Activated CD4-positive, alpha-beta memory T cell treated with anti-CD3 and anti-CD28 coated beads for 36 hours (primary cell): ENCODE measurements around the gene RNF149. TPM values are rescaled to one million over a fixed set of nuclear protein-coding genes. Genes with fewer than 3 reads are reported as not detected.
"Not testable (repeated sequence)": the region's sequence is repeated elsewhere in the genome, so short reads cannot be mapped to it uniquely, and the experiment has no call there.

Experiments used
- CTCF ChIA-PET: fragments of 350-600 bp; sonication (Branson Sonifier 250); formaldehyde crosslinking; loops from one replicate; lab custom pipeline; 2021; ENCODE audit warnings: antibody characterized with exemption, inconsistent platforms; lab: Charles Lee
- POLR2A ChIA-PET: fragments of 350-600 bp; sonication (Branson Sonifier 250); formaldehyde crosslinking; loops from one replicate; lab custom pipeline; 2021; ENCODE audit warnings: antibody characterized with exemption; lab: Charles Lee
- DNase-seq: peaks from one replicate; pipeline ENCODE4 v3.0.0-alpha.2; 2020
- H3K27ac Mint-ChIP-seq: one replicate; pipeline ENCODE4 v1.8.0; 2021; ENCODE audit warnings: mixed read lengths
- H3K27me3 Mint-ChIP-seq: one replicate; pipeline ENCODE4 v1.8.0; 2021; ENCODE audit warnings: mixed read lengths
- H3K36me3 Mint-ChIP-seq: one replicate; pipeline ENCODE4 v1.8.0; 2021; ENCODE audit warnings: mixed read lengths
- H3K4me1 Mint-ChIP-seq: one replicate; pipeline ENCODE4 v1.8.0; 2021; ENCODE audit warnings: low read depth, mixed read lengths
- H3K4me3 Mint-ChIP-seq: one replicate; pipeline ENCODE4 v1.8.0; 2021; ENCODE audit warnings: mild to moderate bottlenecking, mixed read lengths
- H3K9me3 Mint-ChIP-seq: one replicate; pipeline ENCODE4 v1.8.0; 2021; ENCODE audit warnings: mixed read lengths
- intact Hi-C: fragments of 100-400 bp; cut with micrococcal nuclease; formaldehyde crosslinking; loops from one replicate; pipeline ENCODE4 v1.15.1; 2023
- total RNA-seq, 2 experiments: library from RNA; stranded (reverse); gene quantifications; one replicate each; pipeline ENCODE4 v1.2.3, GENCODE V29; 2021

The RNF149 gene
- total RNA-seq, 2 experiments from 2014 or later: 42.1 to 46.9 TPM

DNA sequence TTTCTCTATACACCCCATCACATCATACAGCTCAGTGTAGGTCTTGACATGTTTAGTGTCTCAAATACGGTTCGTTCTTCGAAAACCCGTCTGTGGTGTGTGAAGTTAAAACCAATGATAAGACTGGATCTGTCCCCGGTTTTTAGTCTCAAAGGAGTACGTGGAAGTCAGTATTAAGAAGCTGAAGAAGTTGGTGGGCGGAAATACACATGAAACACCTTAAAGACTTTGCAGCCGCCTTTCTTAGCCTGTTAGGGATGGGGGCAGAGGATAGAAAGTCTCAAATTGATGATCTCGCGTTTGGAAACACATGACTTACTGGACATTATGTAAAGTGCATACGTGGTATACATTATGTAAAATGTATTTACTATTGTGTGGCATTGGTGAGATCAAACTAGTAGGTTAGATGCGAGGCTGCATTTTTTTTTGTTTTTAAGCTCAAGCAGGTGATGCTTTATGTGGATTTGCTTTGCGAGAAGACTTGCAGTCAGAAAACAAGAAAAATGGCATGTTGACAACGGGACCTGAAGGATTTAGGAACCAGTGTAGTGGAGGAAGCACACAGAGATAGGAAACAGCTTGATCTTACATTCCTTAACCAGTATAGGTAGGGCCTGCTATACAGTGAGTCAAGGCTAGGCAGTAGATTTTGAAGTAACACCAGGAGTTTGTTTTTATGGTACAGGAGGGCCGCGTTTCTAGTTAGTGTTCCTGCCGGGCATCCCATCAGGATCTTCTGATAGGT lies 54.6 kb downstream of the RNF149 start:
- Mint-ChIP-seq H3K27me3 (no peaks in the 10 kb centered on the region), H3K27ac (peak overlapping the region; percentile 91), H3K9me3 (no peaks in the 10 kb centered on the region), H3K4me1 (peaks cover 45% of the 10 kb centered on the region), H3K4me3 (peak overlapping the region; percentile 95), H3K36me3 (peaks cover 18% of the 10 kb centered on the region)
- POLR2A ChIA-PET: interaction anchor here (0.6 to 3.1 kb wide), 11 partner anchors 10 to 457 kb away, joined by 3 to 10 read pairs (median 5); partner anchors contain the start of gene RNF149
- intact Hi-C loops: loop anchor here (2.0 to 5.0 kb wide), 4 partner anchors 73 to 691 kb away; partner anchors contain the start of genes PDCL3 and RPL31
- CTCF ChIA-PET: interaction anchor here (0.9 to 2.5 kb wide), 7 partner anchors 14 to 241 kb away, joined by 3 to 9 read pairs (median 4); partner anchors contain the start of gene CREG2
- DNase-seq: no peak

DNA sequence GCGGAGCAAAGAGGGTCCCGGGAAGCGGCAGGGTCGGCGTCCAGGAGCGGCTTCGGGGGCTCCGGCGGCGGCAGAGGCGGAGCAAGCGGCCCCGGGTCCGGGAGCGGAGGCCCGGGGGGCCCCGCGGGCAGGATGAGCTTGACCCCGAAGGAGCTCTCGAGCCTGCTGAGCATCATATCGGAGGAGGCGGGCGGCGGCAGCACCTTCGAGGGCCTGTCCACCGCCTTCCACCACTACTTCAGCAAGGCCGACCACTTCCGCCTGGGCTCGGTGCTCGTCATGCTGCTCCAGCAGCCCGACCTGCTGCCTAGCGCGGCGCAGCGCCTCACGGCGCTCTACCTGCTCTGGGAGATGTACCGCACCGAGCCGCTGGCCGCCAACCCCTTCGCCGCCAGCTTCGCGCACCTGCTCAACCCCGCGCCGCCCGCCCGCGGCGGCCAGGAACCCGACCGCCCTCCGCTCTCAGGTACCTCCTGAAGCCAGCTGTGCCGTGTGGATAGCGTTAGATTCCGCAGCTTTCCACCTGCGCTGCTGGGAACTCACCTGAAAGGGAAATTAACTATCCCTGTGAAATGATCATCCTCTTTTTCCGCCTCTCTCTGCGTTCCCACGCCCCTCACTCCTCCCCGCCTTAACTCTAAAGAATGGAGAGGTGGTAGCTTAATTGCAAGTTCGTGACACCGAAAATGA lies 55.3 kb downstream of the RNF149 start:
- ChIA-PET CTCF (interaction anchor here (0.5 to 2.5 kb wide), 12 partner anchors 14 to 734 kb away, joined by 3 to 10 read pairs (median 4); partner anchors contain the start of genes CREG2 and RPL31), POLR2A (interaction anchor here (0.6 to 3.1 kb wide), 14 partner anchors 11 to 458 kb away, joined by 3 to 10 read pairs (median 5); partner anchors contain the start of gene RNF149)
- Mint-ChIP-seq H3K4me1 (peaks cover 43% of the 10 kb centered on the region), H3K27me3 (no peaks in the 10 kb centered on the region), H3K27ac (peak overlapping the region; percentile 91), H3K4me3 (peak overlapping the region; percentile 95), H3K36me3 (peaks cover 14% of the 10 kb centered on the region), H3K9me3 (no peaks in the 10 kb centered on the region)
- intact Hi-C loops: loop anchor here (2.0 to 5.0 kb wide), 4 partner anchors 74 to 690 kb away; partner anchors contain the start of genes PDCL3 and RPL31
- DNase-seq: peak; percentile 83

DNA sequence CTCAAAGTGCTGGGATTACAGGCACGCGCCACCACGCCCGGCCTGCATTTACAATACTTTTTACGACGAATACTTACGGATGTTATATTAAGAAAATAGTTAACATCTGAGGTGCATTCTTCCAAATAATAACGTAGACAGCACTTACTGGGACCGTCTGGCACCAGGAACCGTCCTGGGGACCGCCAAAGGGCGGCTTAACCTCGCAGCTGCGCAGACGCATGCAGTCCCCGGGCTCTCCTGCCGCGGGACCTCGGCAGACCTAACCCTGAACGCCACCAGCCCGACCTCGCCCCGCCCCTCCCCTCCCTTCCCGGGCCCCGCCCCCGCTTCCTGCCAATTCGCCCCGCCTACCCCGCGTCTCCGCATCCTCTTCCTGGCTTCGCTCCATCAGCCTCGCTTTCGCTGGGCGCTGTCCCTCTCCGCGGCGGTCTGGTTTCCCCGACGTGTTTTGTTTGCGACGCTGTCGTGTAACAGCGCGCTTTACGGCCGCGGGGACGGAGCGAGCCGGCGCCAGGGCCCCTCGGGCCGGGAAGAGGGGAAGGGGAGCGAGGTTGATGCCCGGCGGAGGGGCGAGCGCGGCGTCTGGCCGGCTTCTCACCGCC lies 56.0 kb downstream of the RNF149 start, which contains the start of gene CNOT11:
Gene CNOT11 (plus strand): TSS at position 479 of the 605 bp plus-strand sequence. CDS start 79 bp downstream, at position 558.
- ChIA-PET CTCF (interaction anchor here (0.5 to 2.5 kb wide), 12 partner anchors 12 to 735 kb away, joined by 3 to 15 read pairs (median 4); partner anchors contain the start of gene RPL31), POLR2A (interaction anchor here (1.1 to 3.1 kb wide), 9 partner anchors 17 to 458 kb away, joined by 3 to 10 read pairs (median 5); partner anchors contain the start of gene RNF149)
- DNase-seq: peak; percentile 99
- Mint-ChIP-seq H3K27ac (peak within 1 kb of the TSS; percentile 91), H3K9me3 (no peaks in the 10 kb centered on the region), H3K36me3 (peaks cover 9% of the 10 kb centered on the region), H3K4me3 (peak within 1 kb of the TSS; percentile 95), H3K27me3 (no peaks in the 10 kb centered on the region), H3K4me1 (peaks cover 39% of the 10 kb centered on the region)
- intact Hi-C loops: loop anchor here (1.0 to 5.0 kb wide), 6 partner anchors 20 to 690 kb away; partner anchors contain the start of genes PDCL3 and RPL31

DNA sequence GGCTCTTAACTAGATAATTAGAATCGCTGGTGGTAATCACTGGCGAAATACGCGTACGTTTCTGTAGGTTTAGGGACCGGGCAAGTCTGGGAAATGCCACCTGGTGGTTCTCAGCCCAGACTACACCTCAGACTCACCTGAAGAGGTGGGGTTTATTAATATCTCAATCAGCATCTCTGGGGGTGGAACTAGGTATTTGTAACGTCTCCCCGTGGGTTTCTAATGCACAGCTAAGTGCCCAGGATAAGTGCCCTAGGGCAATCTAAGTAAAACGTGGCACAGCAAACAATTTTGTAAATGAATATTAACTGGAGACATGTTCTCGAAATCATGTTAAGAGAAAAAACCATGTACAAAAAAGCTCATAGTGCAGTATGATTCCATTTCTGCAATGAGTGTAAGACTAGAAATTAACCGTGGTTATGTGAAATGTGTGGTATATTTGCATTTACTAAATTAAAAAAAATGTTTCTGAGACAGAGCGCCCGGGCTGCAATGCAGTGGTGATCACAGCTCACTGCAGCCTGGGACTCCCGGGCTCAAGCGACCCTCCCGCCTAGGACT lies 56.6 kb downstream of the RNF149 start:
- H3K9me3 Mint-ChIP-seq: no peaks in the 10 kb centered on the region

DNA sequence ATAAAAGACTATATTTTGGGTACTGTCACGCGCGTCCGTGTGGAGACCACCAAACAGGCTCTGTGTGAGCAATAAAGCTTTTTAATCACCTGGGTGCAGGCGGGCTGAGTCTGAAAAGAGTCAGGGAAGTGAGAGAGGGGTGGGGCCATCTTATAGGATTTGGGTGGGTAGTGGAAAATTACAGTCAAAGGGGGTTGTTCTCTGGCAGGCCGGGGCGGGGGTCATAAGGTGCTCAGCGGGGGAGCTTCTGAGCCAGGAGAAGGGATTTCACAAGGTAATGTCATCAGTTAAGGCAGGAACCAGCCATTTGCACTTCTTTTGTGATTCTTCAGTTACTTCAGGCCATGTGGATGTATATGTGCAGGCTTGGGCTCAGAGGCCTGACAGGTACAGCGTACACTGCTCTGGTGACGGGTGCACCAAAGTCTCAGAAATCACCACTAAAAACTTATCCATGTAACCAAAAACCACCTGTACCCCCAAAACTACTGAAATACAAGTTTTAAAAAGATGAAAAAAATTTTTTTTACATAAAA lies 57.2 kb downstream of the RNF149 start:
- ChIA-PET CTCF (interaction anchor here (1.0 to 2.5 kb wide), 6 partner anchors 27 to 239 kb away, joined by 3 to 15 read pairs (median 6); no protein-coding TSS in a partner anchor), POLR2A (interaction anchor here (1.4 to 3.1 kb wide), 3 partner anchors 19 to 239 kb away, joined by 5 to 9 read pairs (median 6); no protein-coding TSS in a partner anchor)
- not testable (repeated sequence) for H3K27ac Mint-ChIP-seq, H3K4me3 Mint-ChIP-seq, DNase-seq, H3K36me3 Mint-ChIP-seq, H3K9me3 Mint-ChIP-seq, H3K27me3 Mint-ChIP-seq
- intact Hi-C loops: loop anchor here (5.0 kb wide), 1 partner anchor 76 kb away; no protein-coding TSS in a partner anchor
- H3K4me1 Mint-ChIP-seq: peaks cover 31% of the 10 kb centered on the region

More for the DNA sequence above, 56.6 kb downstream of the RNF149 start:
- POLR2A ChIA-PET: interaction anchor here (1.4 to 3.1 kb wide), 5 partner anchors 18 to 239 kb away, joined by 5 to 10 read pairs (median 6); partner anchors contain the start of gene RNF149
- peak; percentile 29 for DNase-seq
- H3K4me1 Mint-ChIP-seq: peaks cover 37% of the 10 kb centered on the region
- no peaks in the 10 kb centered on the region for H3K27me3 Mint-ChIP-seq
- peaks cover 6% of the 10 kb centered on the region for H3K36me3 Mint-ChIP-seq
- intact Hi-C loops: loop anchor here (1.0 to 5.0 kb wide), 6 partner anchors 20 to 689 kb away; partner anchors contain the start of genes PDCL3 and RPL31
- H3K4me3 Mint-ChIP-seq: peak overlapping the region; percentile 95
- peak overlapping the region; percentile 91 for H3K27ac Mint-ChIP-seq
- CTCF ChIA-PET: interaction anchor here (0.6 to 2.5 kb wide), 10 partner anchors 11 to 249 kb away, joined by 3 to 15 read pairs (median 5); partner anchors contain the start of gene RPL31

DNA sequence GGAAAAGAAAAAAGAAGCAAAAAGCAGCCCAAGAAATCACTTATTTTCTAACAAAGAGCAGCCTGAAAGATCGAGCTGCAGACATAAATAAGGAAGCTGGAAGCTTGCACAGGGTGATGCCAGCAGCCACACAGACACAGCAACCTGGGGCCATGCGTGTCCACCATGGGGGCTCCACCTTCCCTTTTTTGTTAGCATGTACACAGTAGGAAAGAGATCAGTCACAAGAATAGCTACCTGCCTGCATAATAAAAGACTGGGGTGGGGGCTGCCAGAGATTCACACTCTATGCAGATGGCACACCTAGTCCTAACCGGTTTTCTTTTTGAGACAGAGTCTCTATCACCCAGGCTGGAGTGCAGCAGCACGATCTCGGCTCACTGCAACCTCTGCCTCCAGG lies 58.7 kb downstream of the RNF149 start:
- no peak overlapping the region for H3K4me3 Mint-ChIP-seq
- no peaks in the 10 kb centered on the region for H3K9me3 Mint-ChIP-seq
- H3K4me1 Mint-ChIP-seq: peaks cover 19% of the 10 kb centered on the region
- CTCF ChIA-PET: interaction anchor here (0.7 kb wide), 1 partner anchor 112 kb away, joined by 3 read pairs; no protein-coding TSS in a partner anchor
- POLR2A ChIA-PET: no interaction called here
- H3K36me3 Mint-ChIP-seq: peaks cover 6% of the 10 kb centered on the region
- DNase-seq: no peak
- H3K27ac Mint-ChIP-seq: no peak overlapping the region
- intact Hi-C loops: loop anchor here (5.0 to 10.0 kb wide), 2 partner anchors 77 to 135 kb away; partner anchors contain the start of gene CREG2
- H3K27me3 Mint-ChIP-seq: no peaks in the 10 kb centered on the region

DNA sequence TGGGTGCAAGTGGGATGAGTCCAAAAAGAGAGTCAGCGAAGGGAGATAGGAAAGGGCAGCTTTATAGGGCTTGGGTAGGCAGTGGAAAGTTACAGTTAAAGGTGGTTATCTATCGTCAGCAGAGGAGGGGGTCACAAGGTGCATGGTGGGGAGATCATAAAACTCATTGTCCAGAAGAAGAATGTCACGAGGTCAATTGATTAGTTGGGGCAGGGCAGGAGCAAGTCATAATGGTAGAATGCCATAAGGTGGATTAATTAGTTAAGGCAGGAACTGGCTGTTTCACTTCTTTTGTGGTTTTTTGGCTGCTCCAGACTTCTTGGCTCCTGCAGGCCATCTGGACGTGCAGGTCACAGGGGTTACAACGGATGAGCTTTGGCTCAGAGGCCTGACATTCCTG lies 59.7 kb downstream of the RNF149 start:
- DNase-seq, H3K27ac Mint-ChIP-seq, POLR2A ChIA-PET, CTCF ChIA-PET, H3K4me1 Mint-ChIP-seq, H3K4me3 Mint-ChIP-seq, H3K36me3 Mint-ChIP-seq, H3K9me3 Mint-ChIP-seq, H3K27me3 Mint-ChIP-seq: not testable (repeated sequence)
- intact Hi-C loops: loop anchor here (10.0 kb wide), 1 partner anchor 136 kb away; the partner anchor contains the start of gene CREG2

DNA sequence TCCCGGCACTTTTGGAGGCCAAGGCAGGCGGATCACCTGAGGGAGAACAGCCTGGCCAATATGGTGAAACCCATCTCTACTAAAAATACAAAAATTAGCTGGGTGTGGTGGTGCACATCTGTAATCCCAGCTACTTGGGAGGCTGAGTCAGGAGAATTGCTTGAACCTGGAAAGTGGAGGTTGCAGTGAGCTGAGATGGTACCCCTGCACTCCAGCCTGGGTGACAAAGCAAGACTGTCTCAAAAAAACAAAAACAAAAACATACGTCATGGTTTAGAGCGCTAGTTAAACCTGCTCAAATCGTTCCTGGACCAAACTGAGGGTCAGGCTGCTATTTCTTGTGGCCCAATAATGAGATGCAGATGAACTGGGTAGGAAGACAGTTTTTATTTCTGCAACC lies 63.0 kb downstream of the RNF149 start:
- H3K9me3 Mint-ChIP-seq, CTCF ChIA-PET, H3K27me3 Mint-ChIP-seq, H3K27ac Mint-ChIP-seq, H3K4me3 Mint-ChIP-seq, H3K4me1 Mint-ChIP-seq, H3K36me3 Mint-ChIP-seq, DNase-seq: not testable (repeated sequence)
- POLR2A ChIA-PET: interaction anchor here (0.6 kb wide), 1 partner anchor 596 kb away, joined by 3 read pairs; no protein-coding TSS in a partner anchor
- intact Hi-C loops: loop anchor here (10.0 kb wide), 1 partner anchor 139 kb away; the partner anchor contains the start of gene CREG2

DNA sequence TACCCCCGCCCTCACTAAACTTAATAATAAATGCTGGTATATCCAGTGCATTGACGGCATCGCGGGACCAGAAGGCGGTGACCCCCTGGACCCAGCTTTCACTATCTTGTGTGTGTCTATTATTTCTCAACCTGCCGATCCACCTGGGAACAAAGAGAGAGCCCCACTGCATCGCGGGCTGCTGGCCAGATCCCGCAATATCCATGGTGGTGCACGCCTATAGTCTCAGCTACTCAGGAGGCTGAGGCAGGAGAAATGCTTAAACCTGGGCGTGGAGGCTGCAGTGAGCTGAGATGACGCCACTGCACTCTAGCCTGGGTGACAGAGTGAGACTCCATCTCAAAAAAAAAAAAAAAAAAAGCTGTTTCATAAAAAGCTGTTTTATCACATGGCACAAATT lies 63.6 kb downstream of the RNF149 start:
- CTCF ChIA-PET, H3K27me3 Mint-ChIP-seq, DNase-seq, POLR2A ChIA-PET, H3K4me3 Mint-ChIP-seq, H3K9me3 Mint-ChIP-seq, H3K36me3 Mint-ChIP-seq, H3K4me1 Mint-ChIP-seq, H3K27ac Mint-ChIP-seq: not testable (repeated sequence)
- intact Hi-C loops: loop anchor here (10.0 kb wide), 1 partner anchor 140 kb away; the partner anchor contains the start of gene CREG2

DNA sequence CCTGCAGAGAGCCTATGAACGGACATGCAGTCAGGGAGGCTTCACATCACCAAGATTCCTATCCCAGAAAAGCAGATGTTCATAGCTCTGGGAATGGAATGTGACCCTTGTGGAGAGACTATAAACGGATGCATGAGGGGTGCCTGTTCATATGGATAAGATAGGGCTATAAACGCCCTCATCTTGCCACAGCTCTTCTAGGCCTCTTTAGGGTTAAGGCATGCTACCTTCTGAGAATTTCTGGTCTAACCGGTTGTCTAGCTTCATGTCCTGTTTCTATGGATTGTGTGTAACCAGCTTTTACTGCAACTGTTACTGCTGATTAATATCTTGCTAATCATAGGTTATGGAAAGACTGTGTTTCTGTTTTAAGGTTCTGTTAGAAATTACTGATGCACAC lies 64.1 kb downstream of the RNF149 start:
- POLR2A ChIA-PET, H3K36me3 Mint-ChIP-seq: not testable (repeated sequence)

More for the DNA sequence above, 64.1 kb downstream of the RNF149 start:
- DNase-seq, H3K27ac Mint-ChIP-seq, H3K4me3 Mint-ChIP-seq, H3K9me3 Mint-ChIP-seq, H3K27me3 Mint-ChIP-seq, H3K4me1 Mint-ChIP-seq, CTCF ChIA-PET: not testable (repeated sequence)
- intact Hi-C loops: loop anchor here (10.0 kb wide), 1 partner anchor 140 kb away; the partner anchor contains the start of gene CREG2
